ENCODE measurements around the gene RAB38. TPM values are rescaled to one million over a fixed set of nuclear protein-coding genes. Genes with fewer than 3 reads are reported as not detected.

RAB38 gene
- polyA plus RNA-seq, 4 donors = 19.5 to 27.1 (median 22.4) TPM

- peak in 2 of 4 donors; percentile 12 to 19 for DNase-seq (ENCODE audit: low read depth in 4 of 4, low spot score in 3 of 4)
Observed at GRCh38 chr11:88105951-88106350, 69.3 kb downstream of the RAB38 start.

- no peak for DNase-seq (ENCODE audit: low read depth in 4 of 4, low spot score in 3 of 4)
Observed at GRCh38 chr11:88105526-88105925, 69.7 kb downstream of the RAB38 start.

- no peak for DNase-seq (ENCODE audit: low read depth in 4 of 4, low spot score in 3 of 4)
Observed at GRCh38 chr11:88104408-88104807, 70.8 kb downstream of the RAB38 start.

- no peak for DNase-seq (ENCODE audit: low read depth in 4 of 4, low spot score in 3 of 4)
Observed at GRCh38 chr11:88103337-88104206, 71.7 kb downstream of the RAB38 start.

GRCh38 chr11:88102598-88102934 is 72.7 kb downstream of the RAB38 start:
- no peak for DNase-seq (ENCODE audit: low read depth in 4 of 4, low spot score in 3 of 4)

- DNase-seq (ENCODE audit: low read depth in 4 of 4, low spot score in 3 of 4) = no peak
Observed at GRCh38 chr11:88101881-88102597, 73.2 kb downstream of the RAB38 start.

- no peak for DNase-seq (ENCODE audit: low read depth in 4 of 4, low spot score in 3 of 4)
Observed at GRCh38 chr11:88100151-88100550, 75.1 kb downstream of the RAB38 start.

- DNase-seq (ENCODE audit: low read depth in 4 of 4, low spot score in 3 of 4) = no peak
Observed at GRCh38 chr11:88098289-88098688, 77.0 kb downstream of the RAB38 start.

GRCh38 chr11:88089134-88089533 is 86.1 kb downstream of the RAB38 start:
- DNase-seq (ENCODE audit: low read depth in 4 of 4, low spot score in 3 of 4) = no peak

- DNase-seq (ENCODE audit: low read depth in 4 of 4, low spot score in 3 of 4) = no peak
Observed at GRCh38 chr11:88087337-88087736, 87.9 kb downstream of the RAB38 start.

GRCh38 chr11:88086297-88086696 is 88.9 kb downstream of the RAB38 start:
- DNase-seq (ENCODE audit: low read depth in 4 of 4, low spot score in 3 of 4) = no peak

- DNase-seq (ENCODE audit: low read depth in 4 of 4, low spot score in 3 of 4) = no peak
Observed at GRCh38 chr11:88070437-88070836, 104.8 kb downstream of the RAB38 start.

- no peak for DNase-seq (ENCODE audit: low read depth in 4 of 4, low spot score in 3 of 4)
Observed at GRCh38 chr11:88068848-88069554, 106.2 kb downstream of the RAB38 start.

GRCh38 chr11:88066090-88066489 is 109.2 kb downstream of the RAB38 start:
- no peak for DNase-seq (ENCODE audit: low read depth in 4 of 4, low spot score in 3 of 4)

GRCh38 chr11:88064097-88064705 is 111.0 kb downstream of the RAB38 start:
- no peak for DNase-seq (ENCODE audit: low read depth in 4 of 4, low spot score in 3 of 4)

Other genes starting within 250 kb of the RAB38 start
- 100 to 1,000 TPM; 206 to 355 (median 250) TPM for gene CTSC, start 162.3 kb upstream of the RAB38 start, polyA plus RNA-seq (ENCODE audit: insufficient read length in 4 of 4)